Endothelial cell of umbilical vein (primary cell): Measurements from ENCODE around the gene FIZ1. TPM values are rescaled to one million over a fixed set of nuclear protein-coding genes. Genes with fewer than 3 reads are reported as not detected.

Experiments used
- BruUV-seq: library from RNA; stranded (reverse); fragments of 400-500 nt; replicated peaks from 2 replicates; lab custom pipeline; 2021; lab: Mats Ljungman, UMichigan
- CTCF ChIA-PET: fragments of 300-600, 350-600 bp; sonication (Branson Sonifier 250); formaldehyde crosslinking; loops from one replicate; lab custom pipeline; 2021; ENCODE audit warnings: antibody characterized with exemption, inconsistent platforms; lab: Charles Lee
- POLR2A ChIA-PET: fragments of 300-600, 350-600 bp; sonication (Branson Sonifier 250); formaldehyde crosslinking; loops from one replicate; lab custom pipeline; 2021; ENCODE audit warnings: antibody characterized with exemption, inconsistent platforms; lab: Charles Lee
- DNase-seq: peaks from one replicate; pipeline ENCODE4 v3.0.0-alpha.2; 2011; ENCODE audit warnings: low read depth, low spot score
- FAIRE-seq: peaks from 2 replicates; lab custom pipeline; 2011; peaks lifted over from hg19 to GRCh38; lab: Jason Lieb, UNC
- H2AFZ ChIP-seq: 2 replicates; pipeline ENCODE4 v1.6.0; 2012; ENCODE audit warnings: low read depth, low read length, control low read depth, inconsistent platforms
- H3K27ac ChIP-seq: 2 replicates; pipeline ENCODE4 v1.5.1; 2011; ENCODE audit warnings: low read depth, mild to moderate bottlenecking, control low read depth, low read length, moderate library complexity; ENCODE audit not compliant: insufficient read depth
- H3K27me3 ChIP-seq, 2 experiments: 2 replicates each; pipeline versions ENCODE4 v1.6.0 to v1.6.1; 2011; ENCODE audit warnings: low read length in 2 of 2, mixed read lengths in 1 of 2; ENCODE audit not compliant: control insufficient read depth in 2 of 2, insufficient read depth in 2 of 2
- H3K36me3 ChIP-seq, 2 experiments: 2 replicates in 1 of 2; 3 replicates in 1 of 2; pipeline ENCODE4 v1.5.1; 2011; ENCODE audit warnings: low read length in 2 of 2, mild to moderate bottlenecking in 1 of 2, moderate library complexity in 1 of 2; ENCODE audit not compliant: control insufficient read depth in 2 of 2, insufficient read depth in 2 of 2; ENCODE audit errors: extremely low read depth in 1 of 2
- H3K4me1 ChIP-seq: 3 replicates; pipeline ENCODE4 v1.5.1; 2011; ENCODE audit warnings: mild to moderate bottlenecking, low read length; ENCODE audit not compliant: control insufficient read depth, insufficient read depth; ENCODE audit errors: extremely low read depth
- H3K4me2 ChIP-seq: 2 replicates; pipeline ENCODE4 v1.6.1; 2011; ENCODE audit warnings: low read length, control low read depth, mixed read lengths; ENCODE audit not compliant: insufficient read depth
- H3K4me3 ChIP-seq, 3 experiments: fragments of 200-600 bp in 1 of 3; sonication (generic), shearing (Covaris generic) in 1 of 3; replicated peaks in 1 of 3; 2 replicates each; pipeline ENCODE4 v1.5.1; 2011 to 2016; ENCODE audit warnings: control low read depth in 3 of 3, low read length in 3 of 3, mild to moderate bottlenecking in 2 of 3, inconsistent platforms in 1 of 3, low read depth in 1 of 3, moderate library complexity in 1 of 3; ENCODE audit not compliant: insufficient read depth in 1 of 3
- H3K79me2 ChIP-seq: 2 replicates; pipeline ENCODE4 v1.6.0; 2012; ENCODE audit warnings: low read length, inconsistent platforms; ENCODE audit not compliant: control insufficient read depth, insufficient read depth
- H3K9ac ChIP-seq: replicated peaks from 2 replicates; pipeline ENCODE3; 2011; ENCODE audit warnings: low read length, control low read depth; ENCODE audit not compliant: insufficient read depth; ENCODE audit errors: extremely low read depth
- H3K9me1 ChIP-seq: replicated peaks from 3 replicates; pipeline ENCODE4 v1.6.0; 2011; ENCODE audit warnings: mild to moderate bottlenecking, low read length; ENCODE audit not compliant: control insufficient read depth, insufficient read depth; ENCODE audit errors: extremely low read depth
- H3K9me3 ChIP-seq: replicated peaks from 2 replicates; pipeline ENCODE4 v1.5.1; 2012; ENCODE audit warnings: low read length, inconsistent platforms; ENCODE audit not compliant: control insufficient read depth, insufficient read depth
- H4K20me1 ChIP-seq: replicated peaks from 2 replicates; pipeline ENCODE3; 2011; ENCODE audit warnings: mild to moderate bottlenecking, low read length; ENCODE audit not compliant: control insufficient read depth, insufficient read depth; ENCODE audit errors: extremely low read depth
- EZH2 ChIP-seq: IDR thresholded peaks from 2 replicates; pipeline ENCODE4 v1.6.1; 2012; ENCODE audit warnings: borderline replicate concordance, low read depth, mild to moderate bottlenecking, moderate library complexity, low read length, inconsistent platforms; ENCODE audit not compliant: severe bottlenecking
- FOS ChIP-seq: IDR thresholded peaks from 2 replicates; pipeline ENCODE4 v1.6.1; 2011; ENCODE audit warnings: mild to moderate bottlenecking, low read length, moderate library complexity, borderline replicate concordance; ENCODE audit not compliant: insufficient read depth
- GATA2 ChIP-seq: IDR thresholded peaks from 2 replicates; pipeline ENCODE4 v1.7.0; 2011; ENCODE audit warnings: low read depth, mild to moderate bottlenecking, moderate library complexity, mixed read lengths, low read length; ENCODE audit not compliant: insufficient read length, insufficient read depth
- JUN ChIP-seq: IDR thresholded peaks from 2 replicates; pipeline ENCODE4 v1.6.1; 2011; ENCODE audit warnings: borderline replicate concordance, low read depth; ENCODE audit not compliant: insufficient read length, insufficient read depth
- MAX ChIP-seq: IDR thresholded peaks from 2 replicates; pipeline ENCODE4 v1.6.1; 2011; ENCODE audit not compliant: insufficient read depth, insufficient read length
- MYC ChIP-seq: IDR thresholded peaks from one replicate; pipeline ENCODE4 v1.6.1; 2011; ENCODE audit warnings: mild to moderate bottlenecking, low read depth, low read length
- POLR2A ChIP-seq: IDR thresholded peaks from 2 replicates; pipeline ENCODE4 v1.6.1; 2012; ENCODE audit warnings: low read depth, mild to moderate bottlenecking, control low read depth, low read length
- POLR2AphosphoS5 ChIP-seq: IDR thresholded peaks from 2 replicates; pipeline ENCODE4 v1.6.1; 2012; ENCODE audit warnings: low read depth, mild to moderate bottlenecking, control low read depth, low read length, moderate library complexity; ENCODE audit not compliant: insufficient read depth
- dilution Hi-C: fragments of 300-500 bp; cut with MboI; formaldehyde crosslinking; loops from one replicate; pipeline ENCODE4 v1.15.0; 2019; ENCODE audit warnings: low sequenced_read_pairs; ENCODE audit not compliant: extremely low pct_ligation_motif_present
- intact Hi-C: fragments of 100-400 bp; cut with micrococcal nuclease; formaldehyde crosslinking; loops from one replicate; pipeline ENCODE4 v1.10.0; 2022
- polyA plus RNA-seq, 4 experiments: library from polyadenylated mRNA; depleted of rRNA in 3 of 4; stranded (reverse) in 3 of 4; unstranded in 1 of 4; fragments of >200 nt; gene quantifications; 2 replicates each; pipeline versions ENCODE4 v1.2.1 to v1.2.3, GENCODE V29; 2011 to 2012; ENCODE audit warnings: missing spikeins in 1 of 4
- total RNA-seq: library from RNA; stranded (reverse); gene quantifications from 2 replicates; pipeline ENCODE4 v1.2.3, GENCODE V29; 2021
- TF ChIP-seq, protein P1 (sequence below), 2 donors: IDR thresholded peaks; 1 replicate in 1 of 2; 2 replicates in 1 of 2; pipeline ENCODE4 v1.5.1; 2011; ENCODE audit warnings: low read length in 2 of 2, mild to moderate bottlenecking in 2 of 2, moderate library complexity in 2 of 2, control low read depth in 1 of 2, inconsistent platforms in 1 of 2, low read depth in 1 of 2; ENCODE audit not compliant: insufficient read depth in 1 of 2; ENCODE audit errors: extremely low read depth in 1 of 2

The FIZ1 gene
- total and polyA plus RNA-seq, 2 donors (not counting 3 experiments of a cell fraction or from before 2014, with no cell fraction given), result 6.6 to 15.6 TPM

DNA sequence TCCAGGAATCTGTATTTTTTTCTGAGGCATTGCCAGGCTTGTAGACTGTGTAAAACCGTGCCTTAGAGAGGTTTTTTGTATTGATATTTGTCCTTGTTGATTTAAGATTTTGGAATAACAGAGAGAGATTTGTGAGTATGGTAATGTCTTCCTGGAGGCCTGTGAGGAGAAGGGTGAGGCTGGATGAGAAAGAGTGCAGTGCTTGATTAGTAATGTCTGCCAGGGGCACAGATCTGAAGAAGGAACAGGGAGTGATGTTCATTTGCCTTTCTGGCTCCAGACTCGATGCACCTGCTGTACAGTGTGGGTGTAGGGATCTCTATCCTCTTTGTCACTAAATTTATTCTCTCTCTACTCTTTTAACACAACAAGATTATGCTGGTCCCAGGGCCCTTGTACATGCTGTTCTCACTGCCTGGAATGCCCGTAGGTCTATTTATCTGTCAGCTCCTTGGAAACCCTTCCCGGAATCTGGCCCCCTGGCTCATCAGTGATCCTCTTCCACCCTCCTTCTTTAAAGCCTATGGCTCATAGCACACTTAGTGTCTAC is 4.2 kb downstream of the FIZ1 start:
- Histone ChIP-seq H3K4me1 (no peaks in the 10 kb centered on the region), H3K9ac (no peak overlapping the region), H3K4me3 (no peak overlapping the region), H3K4me2 (no peak overlapping the region), H2AFZ (no peak overlapping the region), H4K20me1 (no peaks in the 10 kb centered on the region), H3K9me1 (no peaks in the 10 kb centered on the region), H3K36me3 (peaks cover 3 to 21% of the 10 kb centered on the region in 2 experiments), H3K9me3 (no peaks in the 10 kb centered on the region), H3K27me3 (no peaks in the 10 kb centered on the region), H3K79me2 (no peaks in the 10 kb centered on the region), H3K27ac (no peak overlapping the region)
- TF ChIP-seq POLR2A, result no peak
- no peak for TF ChIP-seq FOS
- TF ChIP-seq MAX, result no peak
- no peak for TF ChIP-seq EZH2
- no peak for TF ChIP-seq POLR2AphosphoS5
- no peak for TF ChIP-seq GATA2
- no peak for TF ChIP-seq MYC
- TF ChIP-seq, protein P1, sequence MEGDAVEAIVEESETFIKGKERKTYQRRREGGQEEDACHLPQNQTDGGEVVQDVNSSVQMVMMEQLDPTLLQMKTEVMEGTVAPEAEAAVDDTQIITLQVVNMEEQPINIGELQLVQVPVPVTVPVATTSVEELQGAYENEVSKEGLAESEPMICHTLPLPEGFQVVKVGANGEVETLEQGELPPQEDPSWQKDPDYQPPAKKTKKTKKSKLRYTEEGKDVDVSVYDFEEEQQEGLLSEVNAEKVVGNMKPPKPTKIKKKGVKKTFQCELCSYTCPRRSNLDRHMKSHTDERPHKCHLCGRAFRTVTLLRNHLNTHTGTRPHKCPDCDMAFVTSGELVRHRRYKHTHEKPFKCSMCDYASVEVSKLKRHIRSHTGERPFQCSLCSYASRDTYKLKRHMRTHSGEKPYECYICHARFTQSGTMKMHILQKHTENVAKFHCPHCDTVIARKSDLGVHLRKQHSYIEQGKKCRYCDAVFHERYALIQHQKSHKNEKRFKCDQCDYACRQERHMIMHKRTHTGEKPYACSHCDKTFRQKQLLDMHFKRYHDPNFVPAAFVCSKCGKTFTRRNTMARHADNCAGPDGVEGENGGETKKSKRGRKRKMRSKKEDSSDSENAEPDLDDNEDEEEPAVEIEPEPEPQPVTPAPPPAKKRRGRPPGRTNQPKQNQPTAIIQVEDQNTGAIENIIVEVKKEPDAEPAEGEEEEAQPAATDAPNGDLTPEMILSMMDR (IDR thresholded peaks at IDR 0.05; ENCODE audit: extremely low read depth in 1 of 2, insufficient read depth in 1 of 2, low read depth in 1 of 2, low read length in 2 of 2), result no peak
- no peak for TF ChIP-seq JUN
- CTCF ChIA-PET, result no interaction called here
- FAIRE-seq, result no peak
- dilution Hi-C loops, result no loop called here
- POLR2A ChIA-PET, result interaction anchor here (0.6 kb wide), 1 partner anchor 30 kb away, joined by 4 read pairs; no protein-coding TSS in a partner anchor
- intact Hi-C loops, result no loop called here
- DNase-seq, result no peak
- no TSS peak for BruUV-seq
